Erythroblast (primary cell): ENCODE results near the gene BSN.

ENCODE experiments used
- GATA1 ChIP-seq: IDR thresholded peaks from 2 replicates; pipeline ENCODE4 v1.6.1; 2011; ENCODE audit warnings: low read depth, mild to moderate bottlenecking, control low read depth, low read length, moderate library complexity
- POLR2A ChIP-seq: IDR thresholded peaks from 2 replicates; pipeline ENCODE4 v1.6.1; 2011; ENCODE audit warnings: mild to moderate bottlenecking, low read length

DNA sequence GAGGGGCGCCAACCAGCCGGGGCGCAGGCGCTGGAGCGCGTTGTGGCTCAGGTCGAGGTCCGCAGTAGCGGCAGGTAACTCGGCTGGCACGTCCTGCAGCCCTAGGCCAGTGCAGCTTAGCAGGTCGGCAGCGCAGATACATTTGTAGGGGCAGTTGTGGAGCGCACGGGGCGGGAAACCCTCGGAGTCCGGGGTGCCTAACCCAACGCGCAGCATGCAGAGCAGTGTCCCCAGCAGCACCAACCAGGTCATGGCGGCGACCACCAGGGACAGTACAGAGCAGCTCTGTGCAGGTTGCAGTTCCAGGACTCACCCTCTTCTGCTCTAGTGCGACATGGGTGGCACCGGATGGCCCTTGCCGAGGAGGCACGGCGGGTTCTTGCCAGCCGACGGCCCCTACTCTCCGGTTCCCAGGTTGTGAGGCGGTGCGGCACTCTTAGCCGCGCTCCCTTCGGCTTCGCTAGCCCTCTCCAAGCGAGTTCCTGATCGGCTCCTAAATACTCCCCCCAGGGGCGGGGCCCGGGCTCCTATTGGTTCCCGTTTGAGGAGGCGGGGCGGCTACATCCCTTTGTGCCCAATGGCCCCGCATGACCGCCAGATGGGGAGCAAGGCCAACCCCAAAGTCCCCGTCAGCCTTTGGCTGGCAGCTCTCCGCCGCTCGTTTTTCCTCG, 165.1 kb downstream of the BSN start, which contains the start of gene AMIGO3:
- TF ChIP-seq POLR2A, result peak; percentile 75
- TF ChIP-seq GATA1, result no peak
